Measurements from ENCODE around the gene CAMK2N1. TPM values are rescaled to one million over a fixed set of nuclear protein-coding genes. Genes with fewer than 3 reads are reported as not detected.

CAMK2N1 gene
- total RNA-seq, 1 donor from 2014 or later: 69.2 TPM

GRCh38 chr1:20447794-20448193 is 38.2 kb downstream of the CAMK2N1 start:
- Mint-ChIP-seq H3K9me3 (ENCODE audit: low read depth) (no peaks in the 10 kb centered on the region), H3K4me3 (ENCODE audit: low read depth) (no peak overlapping the region), H3K27me3 (peaks cover 15% of the 10 kb centered on the region), H3K27ac (no peak overlapping the region), H3K4me1 (ENCODE audit: low read depth) (no peaks in the 10 kb centered on the region), H3K36me3 (ENCODE audit: insufficient read depth) (no peaks in the 10 kb centered on the region)
- DNase-seq (ENCODE audit: low spot score, unreplicated experiment): no peak
- TF ChIP-seq CTCF (IDR thresholded peaks at IDR 0.05; ENCODE audit: unreplicated experiment): no peak

- DNase-seq (ENCODE audit: low spot score, unreplicated experiment): no peak
- no peak overlapping the region for H3K27ac Mint-ChIP-seq
- H3K9me3 Mint-ChIP-seq (ENCODE audit: low read depth): no peaks in the 10 kb centered on the region
- no peaks in the 10 kb centered on the region for H3K4me1 Mint-ChIP-seq (ENCODE audit: low read depth)
- H3K27me3 Mint-ChIP-seq: peaks cover 15% of the 10 kb centered on the region
- no peak overlapping the region for H3K4me3 Mint-ChIP-seq (ENCODE audit: low read depth)
- H3K36me3 Mint-ChIP-seq (ENCODE audit: insufficient read depth): no peaks in the 10 kb centered on the region
- no peak for TF ChIP-seq CTCF (IDR thresholded peaks at IDR 0.05; ENCODE audit: unreplicated experiment)
Measured at GRCh38 chr1:20446796-20447195, 39.2 kb downstream of the CAMK2N1 start.

- Mint-ChIP-seq H3K36me3 (ENCODE audit: insufficient read depth) (no peaks in the 10 kb centered on the region), H3K27me3 (peaks cover 15% of the 10 kb centered on the region), H3K9me3 (ENCODE audit: low read depth) (no peaks in the 10 kb centered on the region), H3K27ac (no peak overlapping the region), H3K4me1 (ENCODE audit: low read depth) (no peaks in the 10 kb centered on the region), H3K4me3 (ENCODE audit: low read depth) (no peak overlapping the region)
- DNase-seq (ENCODE audit: low spot score, unreplicated experiment): no peak
- TF ChIP-seq CTCF (IDR thresholded peaks at IDR 0.05; ENCODE audit: unreplicated experiment): no peak
Measured at GRCh38 chr1:20445956-20446355, 40.1 kb downstream of the CAMK2N1 start.

GRCh38 chr1:20443703-20444586 is 42.1 kb downstream of the CAMK2N1 start:
- Mint-ChIP-seq H3K4me3 (ENCODE audit: low read depth) (no peak overlapping the region), H3K9me3 (ENCODE audit: low read depth) (no peaks in the 10 kb centered on the region), H3K27ac (no peak overlapping the region), H3K4me1 (ENCODE audit: low read depth) (peaks cover 1% of the 10 kb centered on the region), H3K36me3 (ENCODE audit: insufficient read depth) (no peaks in the 10 kb centered on the region), H3K27me3 (peaks cover 3% of the 10 kb centered on the region)
- DNase-seq (ENCODE audit: low spot score, unreplicated experiment): no peak
- no peak for TF ChIP-seq CTCF (IDR thresholded peaks at IDR 0.05; ENCODE audit: unreplicated experiment)

- Mint-ChIP-seq H3K36me3 (ENCODE audit: insufficient read depth) (no peaks in the 10 kb centered on the region), H3K9me3 (ENCODE audit: low read depth) (no peaks in the 10 kb centered on the region), H3K27ac (no peak overlapping the region), H3K4me1 (ENCODE audit: low read depth) (peaks cover 1% of the 10 kb centered on the region), H3K27me3 (peaks cover 5% of the 10 kb centered on the region), H3K4me3 (ENCODE audit: low read depth) (no peak overlapping the region)
- DNase-seq (ENCODE audit: low spot score, unreplicated experiment): no peak
- no peak for TF ChIP-seq CTCF (IDR thresholded peaks at IDR 0.05; ENCODE audit: unreplicated experiment)
Measured at GRCh38 chr1:20442920-20443625, 42.9 kb downstream of the CAMK2N1 start.

Measured in progenitor cell of endocrine pancreas (in vitro differentiated cells).